ENCODE data around the gene LAMA4.

DNA sequence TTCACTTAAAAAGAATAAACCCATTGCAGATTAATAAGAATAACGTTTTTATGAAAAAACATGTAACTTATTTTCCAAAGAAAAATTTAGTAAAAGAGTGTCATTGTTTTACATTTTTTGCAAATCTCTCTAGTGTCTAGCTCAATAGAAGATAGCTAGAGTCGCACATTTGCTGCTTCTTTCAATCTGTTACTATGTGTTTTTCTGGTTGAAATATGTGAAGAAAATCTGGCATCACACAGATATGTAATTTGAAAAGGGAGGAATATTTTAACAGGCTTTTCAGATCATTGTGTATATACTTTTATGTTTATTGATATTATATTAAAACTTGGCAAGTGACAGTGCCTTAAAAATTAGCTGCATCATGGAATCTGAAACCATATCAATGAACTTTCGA, 191.4 kb downstream of the LAMA4 start:
- TF ChIP-seq CTCF (IDR thresholded peaks at IDR 0.05): no peak
- no peak for TF ChIP-seq POLR2A (IDR thresholded peaks at IDR 0.05)

Measured in testis (tissue), 2 donors.